Mesendoderm (in vitro differentiated cells): ENCODE measurements around the gene ICE1.

ENCODE experiments used
- DNase-seq: peaks from one replicate; pipeline ENCODE4 v3.0.0; 2013
- H2AK5ac ChIP-seq: 2 replicates; pipeline ENCODE4 v1.6.1; 2013; ENCODE audit warnings: low read length, inconsistent platforms
- H2BK120ac ChIP-seq: 2 replicates; pipeline ENCODE4 v1.6.1; 2013; ENCODE audit warnings: low read depth, mild to moderate bottlenecking, low read length, moderate library complexity, mixed read lengths
- H2BK15ac ChIP-seq: replicated peaks from 2 replicates; pipeline ENCODE4 v1.6.1; 2013; ENCODE audit warnings: low read depth, mild to moderate bottlenecking, moderate library complexity
- H2BK5ac ChIP-seq: 2 replicates; pipeline ENCODE4 v1.6.1; 2013; ENCODE audit warnings: low read length, inconsistent platforms
- H3K18ac ChIP-seq: 2 replicates; pipeline ENCODE4 v1.6.1; 2013; ENCODE audit warnings: mild to moderate bottlenecking, low read length, mixed read lengths
- H3K23ac ChIP-seq: one replicate; pipeline ENCODE4 v1.6.1; 2013; ENCODE audit warnings: low read length
- H3K27ac ChIP-seq: 2 replicates; pipeline ENCODE4 v1.5.1; 2013; ENCODE audit warnings: low read depth, mild to moderate bottlenecking, inconsistent platforms, low read length, moderate library complexity
- H3K27me3 ChIP-seq: 2 replicates; pipeline ENCODE4 v1.6.1; 2013; ENCODE audit warnings: low read length, control low read depth, mild to moderate bottlenecking, inconsistent platforms; ENCODE audit not compliant: insufficient read depth, poor library complexity
- H3K36me3 ChIP-seq: 2 replicates; pipeline ENCODE4 v1.6.1; 2013; ENCODE audit warnings: low read length, inconsistent platforms; ENCODE audit not compliant: control insufficient read depth, insufficient read depth
- H3K4ac ChIP-seq: one replicate; pipeline ENCODE4 v1.6.1; 2013; ENCODE audit warnings: low read depth, mild to moderate bottlenecking, low read length, moderate library complexity
- H3K4me1 ChIP-seq: 2 replicates; pipeline ENCODE4 v1.6.1; 2013; ENCODE audit warnings: low read depth, low read length, inconsistent platforms; ENCODE audit not compliant: control insufficient read depth
- H3K4me2 ChIP-seq: 2 replicates; pipeline ENCODE4 v1.6.1; 2013; ENCODE audit warnings: low read length
- H3K4me3 ChIP-seq: 2 replicates; pipeline ENCODE4 v1.5.1; 2013; ENCODE audit warnings: mild to moderate bottlenecking, low read length
- H3K56ac ChIP-seq: one replicate; pipeline ENCODE4 v1.6.1; 2013; ENCODE audit warnings: low read length
- H3K79me1 ChIP-seq: 2 replicates; pipeline ENCODE4 v1.6.1; 2013; ENCODE audit warnings: low read length, inconsistent platforms
- H3K79me2 ChIP-seq: 2 replicates; pipeline ENCODE4 v1.6.1; 2013; ENCODE audit warnings: mild to moderate bottlenecking, low read length; ENCODE audit not compliant: control insufficient read depth, insufficient read depth
- H3K9ac ChIP-seq: 2 replicates; pipeline ENCODE4 v1.6.1; 2013; ENCODE audit warnings: low read length, inconsistent platforms
- H4K5ac ChIP-seq: one replicate; pipeline ENCODE4 v1.6.1; 2013; ENCODE audit warnings: low read length
- H4K8ac ChIP-seq: one replicate; pipeline ENCODE4 v1.6.1; 2013; ENCODE audit warnings: low read depth, mild to moderate bottlenecking, control low read depth, low read length, moderate library complexity
- WGBS: extraction: QIAGEN DNeasy Blood & Tissue Kit; methylation state at CpG from one replicate; pipeline ENCODE4 v1.1.7; 2013; ENCODE audit warnings: low lambda C conversion rate, missing lambda C conversion rate; ENCODE audit not compliant: insufficient coverage; ENCODE audit errors: extremely low coverage; 5-methylcytosine and 5-hydroxymethylcytosine counted together

The ICE1 gene

GRCh38 chr5:5418006-5418405 lies 4.5 kb upstream of the ICE1 start:
- Histone ChIP-seq H3K27me3 (no peaks in the 10 kb centered on the region), H3K4me2 (no peak overlapping the region), H3K79me2 (peaks cover 4% of the 10 kb centered on the region), H3K56ac (no peak overlapping the region), H3K36me3 (no peaks in the 10 kb centered on the region), H3K4me3 (no peak overlapping the region), H3K23ac (no peak overlapping the region), H3K4me1 (peaks cover 2% of the 10 kb centered on the region), H4K5ac (no peak overlapping the region), H2AK5ac (no peak overlapping the region), H3K79me1 (no peaks in the 10 kb centered on the region), H4K8ac (no peak overlapping the region), H3K27ac (no peak overlapping the region), H3K18ac (no peak overlapping the region), H3K9ac (no peak overlapping the region), H2BK120ac (no peak overlapping the region), H2BK15ac (no peak overlapping the region), H3K4ac (no peak overlapping the region), H2BK5ac (no peak overlapping the region)
- no CpG with 5 or more reads among the region's 3 CpGs for WGBS
- DNase-seq: no peak

DNA sequence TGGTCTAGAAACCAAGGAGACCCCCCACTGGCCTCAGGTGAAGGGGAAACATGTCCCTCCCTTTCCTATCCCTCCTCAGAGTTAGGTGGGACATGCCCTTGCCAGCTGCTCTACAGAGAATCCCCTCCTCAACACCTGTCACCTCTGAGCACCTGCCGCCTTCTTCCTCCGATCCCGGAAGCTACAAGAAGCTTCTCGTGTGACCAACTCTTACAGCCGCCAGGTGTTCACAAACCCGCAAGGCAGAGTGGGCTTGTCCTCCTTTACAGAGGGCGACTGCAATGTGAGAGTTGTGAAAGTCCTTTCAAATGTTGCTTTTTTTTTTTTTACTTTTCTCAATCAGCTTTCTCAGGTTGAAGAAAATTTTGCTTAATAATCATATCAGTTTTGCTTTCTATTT lies 3.7 kb upstream of the ICE1 start:
- peaks cover 12% of the 10 kb centered on the region for H3K79me2 ChIP-seq
- peaks cover 5% of the 10 kb centered on the region for H3K4me1 ChIP-seq
- H2BK15ac ChIP-seq: no peak overlapping the region
- H4K8ac ChIP-seq: no peak overlapping the region
- no peak for DNase-seq
- H3K9ac ChIP-seq: no peak overlapping the region
- no CpG with 5 or more reads among the region's 7 CpGs for WGBS
- H3K36me3 ChIP-seq: no peaks in the 10 kb centered on the region
- no peak overlapping the region for H3K4ac ChIP-seq
- H4K5ac ChIP-seq: no peak overlapping the region
- no peak overlapping the region for H3K27ac ChIP-seq
- H3K4me3 ChIP-seq: no peak overlapping the region
- H3K27me3 ChIP-seq: no peaks in the 10 kb centered on the region
- H3K79me1 ChIP-seq: peaks cover 4% of the 10 kb centered on the region
- H3K23ac ChIP-seq: no peak overlapping the region
- H2BK5ac ChIP-seq: no peak overlapping the region
- no peak overlapping the region for H2BK120ac ChIP-seq
- no peak overlapping the region for H3K56ac ChIP-seq
- no peak overlapping the region for H2AK5ac ChIP-seq
- no peak overlapping the region for H3K18ac ChIP-seq
- no peak overlapping the region for H3K4me2 ChIP-seq

- no peak overlapping the region for H3K27ac ChIP-seq
- peaks cover 19% of the 10 kb centered on the region for H3K79me2 ChIP-seq
- H3K36me3 ChIP-seq: no peaks in the 10 kb centered on the region
- no peak overlapping the region for H2AK5ac ChIP-seq
- peaks cover 9% of the 10 kb centered on the region for H3K4me1 ChIP-seq
- H3K4ac ChIP-seq: no peak overlapping the region
- H3K27me3 ChIP-seq: no peaks in the 10 kb centered on the region
- DNase-seq: peak; percentile 66
- H2BK5ac ChIP-seq: no peak overlapping the region
- peak overlapping the region; percentile 45 for H3K23ac ChIP-seq
- no peak overlapping the region for H2BK15ac ChIP-seq
- no peak overlapping the region for H4K8ac ChIP-seq
- H3K18ac ChIP-seq: no peak overlapping the region
- H3K56ac ChIP-seq: no peak overlapping the region
- H3K4me3 ChIP-seq: no peak overlapping the region
- WGBS: no CpG with 5 or more reads among the region's 11 CpGs
- peaks cover 9% of the 10 kb centered on the region for H3K79me1 ChIP-seq
- H3K4me2 ChIP-seq: no peak overlapping the region
- no peak overlapping the region for H2BK120ac ChIP-seq
- no peak overlapping the region for H4K5ac ChIP-seq
- H3K9ac ChIP-seq: no peak overlapping the region
Measured at GRCh38 chr5:5419291-5420210, 2.9 kb upstream of the ICE1 start.

GRCh38 chr5:5420251-5420650 lies 2.2 kb upstream of the ICE1 start:
- H3K27ac ChIP-seq: no peak overlapping the region
- DNase-seq: no peak
- no peak overlapping the region for H4K8ac ChIP-seq
- H4K5ac ChIP-seq: no peak overlapping the region
- no peaks in the 10 kb centered on the region for H3K36me3 ChIP-seq
- H2BK5ac ChIP-seq: no peak overlapping the region
- H3K18ac ChIP-seq: no peak overlapping the region
- H3K4ac ChIP-seq: no peak overlapping the region
- H3K79me2 ChIP-seq: peaks cover 26% of the 10 kb centered on the region
- no peak overlapping the region for H3K4me3 ChIP-seq
- no peak overlapping the region for H2BK120ac ChIP-seq
- no peak overlapping the region for H3K56ac ChIP-seq
- H3K79me1 ChIP-seq: peaks cover 13% of the 10 kb centered on the region
- WGBS: no CpG with 5 or more reads among the region's 3 CpGs
- H3K9ac ChIP-seq: no peak overlapping the region
- H3K23ac ChIP-seq: no peak overlapping the region
- H2BK15ac ChIP-seq: no peak overlapping the region
- H3K27me3 ChIP-seq: no peaks in the 10 kb centered on the region
- peaks cover 9% of the 10 kb centered on the region for H3K4me1 ChIP-seq
- H3K4me2 ChIP-seq: no peak overlapping the region
- H2AK5ac ChIP-seq: no peak overlapping the region

DNA sequence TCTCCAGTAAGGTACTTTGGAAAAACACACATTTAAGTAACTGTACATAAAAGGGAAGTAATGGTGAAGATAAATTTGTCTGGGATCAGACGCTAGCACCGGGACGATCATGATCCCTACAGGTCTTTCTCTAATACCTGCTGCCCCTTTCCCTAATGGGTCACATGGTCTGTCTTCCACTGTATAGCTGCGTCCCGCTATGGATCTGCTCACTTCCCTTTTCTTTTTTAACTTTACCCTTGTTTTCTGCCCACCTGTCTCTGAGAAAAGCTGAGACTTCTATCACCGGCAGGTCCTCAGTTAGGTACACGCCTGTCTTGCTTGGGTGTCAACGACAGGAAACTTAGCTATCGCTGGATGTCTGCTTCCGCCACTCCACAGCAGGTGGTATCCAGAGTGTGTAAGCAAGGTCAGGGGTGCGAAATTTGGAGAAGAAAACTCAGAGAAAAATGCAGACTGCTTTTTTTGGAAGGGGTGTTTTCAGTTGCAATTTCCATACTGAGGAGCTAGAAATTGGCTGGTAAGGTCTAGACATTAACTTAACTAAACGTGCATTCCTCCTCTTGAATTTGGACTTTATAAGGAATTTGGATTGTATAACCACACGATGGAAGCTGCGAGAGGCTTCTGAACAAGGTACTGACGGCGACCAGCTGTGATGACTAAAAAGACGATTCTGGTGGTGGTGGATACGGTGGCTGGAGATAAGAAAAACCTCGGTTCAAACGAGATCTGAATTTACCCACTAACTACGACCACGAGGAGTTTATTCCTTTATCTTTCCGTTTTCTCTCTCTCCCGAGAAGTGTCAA lies 1.1 kb upstream of the ICE1 start:
- H4K5ac ChIP-seq: no peak overlapping the region
- H3K9ac ChIP-seq: peak overlapping the region; percentile 71
- DNase-seq: peak; percentile 43
- peak overlapping the region; percentile 14 for H4K8ac ChIP-seq
- H3K4me1 ChIP-seq: peaks cover 9% of the 10 kb centered on the region
- peak overlapping the region; percentile 65 for H3K4me2 ChIP-seq
- H2AK5ac ChIP-seq: no peak overlapping the region
- H3K36me3 ChIP-seq: no peaks in the 10 kb centered on the region
- H3K18ac ChIP-seq: peak overlapping the region; percentile 19
- no peak overlapping the region for H3K23ac ChIP-seq
- peak overlapping the region; percentile 48 for H3K4me3 ChIP-seq
- H2BK120ac ChIP-seq: no peak overlapping the region
- no CpG with 5 or more reads among the region's 24 CpGs for WGBS
- peaks cover 15% of the 10 kb centered on the region for H3K79me1 ChIP-seq
- H3K27ac ChIP-seq: peak overlapping the region; percentile 48
- H3K27me3 ChIP-seq: no peaks in the 10 kb centered on the region
- H3K56ac ChIP-seq: peak overlapping the region; percentile 70
- no peak overlapping the region for H3K4ac ChIP-seq
- no peak overlapping the region for H2BK15ac ChIP-seq
- no peak overlapping the region for H2BK5ac ChIP-seq
- H3K79me2 ChIP-seq: peaks cover 36% of the 10 kb centered on the region
